ENCODE measurements around the gene DUOXA1.
"Not testable (repeated sequence)": the region's sequence is repeated elsewhere in the genome, so short reads cannot be mapped to it uniquely, and the experiment has no call there.

The DUOXA1 gene

GRCh38 chr15:45088801-45089711 lies 40.6 kb downstream of the DUOXA1 start:
- H3K36me3 ChIP-seq, result no peaks in the 10 kb centered on the region

GRCh38 chr15:45087513-45087912 lies 42.2 kb downstream of the DUOXA1 start:
- H3K36me3 ChIP-seq, result no peaks in the 10 kb centered on the region
- TF ChIP-seq CTCF (IDR thresholded peaks at IDR 0.05; ENCODE audit: low read depth, low read length), result peak; percentile 31; the same call in 1 of the 2 replicates
- no peak overlapping the region for H3K4me3 ChIP-seq (ENCODE audit: low read depth, low read length)
- H3K27me3 ChIP-seq (ENCODE audit: insufficient read depth, low read depth, severe bottlenecking), result no peaks in the 10 kb centered on the region
- no peaks in the 10 kb centered on the region for H3K9me3 ChIP-seq (ENCODE audit: severe bottlenecking)
- DNase-seq, result no peak
- H3K27ac ChIP-seq, result no peak overlapping the region

More at GRCh38 chr15:45088801-45089711, 40.6 kb downstream of the DUOXA1 start:
- no peak overlapping the region for H3K4me3 ChIP-seq (ENCODE audit: low read depth, low read length)
- no peak overlapping the region for H3K27ac ChIP-seq
- TF ChIP-seq CTCF (IDR thresholded peaks at IDR 0.05; ENCODE audit: low read depth, low read length), result no peak
- no peaks in the 10 kb centered on the region for H3K27me3 ChIP-seq (ENCODE audit: insufficient read depth, low read depth, severe bottlenecking)
- DNase-seq, result peak; percentile 39
- no peaks in the 10 kb centered on the region for H3K9me3 ChIP-seq (ENCODE audit: severe bottlenecking)

- Histone ChIP-seq H3K36me3 (no peaks in the 10 kb centered on the region), H3K27me3 (ENCODE audit: insufficient read depth, low read depth, severe bottlenecking) (no peaks in the 10 kb centered on the region), H3K4me3 (ENCODE audit: low read depth, low read length) (no peak overlapping the region), H3K9me3 (ENCODE audit: severe bottlenecking) (no peaks in the 10 kb centered on the region), H3K27ac (no peak overlapping the region)
- DNase-seq, result no peak
- no peak for TF ChIP-seq CTCF (IDR thresholded peaks at IDR 0.05; ENCODE audit: low read depth, low read length)
Observed at GRCh38 chr15:45084163-45084562, 45.5 kb downstream of the DUOXA1 start.

- TF ChIP-seq CTCF (IDR thresholded peaks at IDR 0.05; ENCODE audit: low read depth, low read length), result no peak
- H3K4me3 ChIP-seq (ENCODE audit: low read depth, low read length), result no peak overlapping the region
- DNase-seq, result no peak
- H3K27me3 ChIP-seq (ENCODE audit: insufficient read depth, low read depth, severe bottlenecking), result no peaks in the 10 kb centered on the region
- no peaks in the 10 kb centered on the region for H3K9me3 ChIP-seq (ENCODE audit: severe bottlenecking)
- no peak overlapping the region for H3K27ac ChIP-seq
- H3K36me3 ChIP-seq, result no peaks in the 10 kb centered on the region
Observed at GRCh38 chr15:45083223-45083622, 46.5 kb downstream of the DUOXA1 start.

GRCh38 chr15:45082412-45082811 lies 47.3 kb downstream of the DUOXA1 start:
- not testable (repeated sequence) for H3K27me3 ChIP-seq (ENCODE audit: insufficient read depth, low read depth, severe bottlenecking); DNase-seq; H3K27ac ChIP-seq; H3K9me3 ChIP-seq (ENCODE audit: severe bottlenecking); H3K36me3 ChIP-seq; H3K4me3 ChIP-seq (ENCODE audit: low read depth, low read length)

- H3K27ac ChIP-seq; H3K4me3 ChIP-seq (ENCODE audit: low read depth, low read length); H3K9me3 ChIP-seq (ENCODE audit: severe bottlenecking); DNase-seq; H3K36me3 ChIP-seq; H3K27me3 ChIP-seq (ENCODE audit: insufficient read depth, low read depth, severe bottlenecking): not testable (repeated sequence)
Observed at GRCh38 chr15:45080593-45080992, 49.1 kb downstream of the DUOXA1 start.

GRCh38 chr15:45079628-45080246 lies 49.9 kb downstream of the DUOXA1 start:
- H3K27me3 ChIP-seq (ENCODE audit: insufficient read depth, low read depth, severe bottlenecking); DNase-seq; H3K9me3 ChIP-seq (ENCODE audit: severe bottlenecking); H3K36me3 ChIP-seq; H3K4me3 ChIP-seq (ENCODE audit: low read depth, low read length); H3K27ac ChIP-seq: not testable (repeated sequence)

GRCh38 chr15:45079201-45079600 lies 50.5 kb downstream of the DUOXA1 start:
- H3K4me3 ChIP-seq (ENCODE audit: low read depth, low read length); H3K36me3 ChIP-seq: not testable (repeated sequence)

GRCh38 chr15:45077391-45077790 lies 52.3 kb downstream of the DUOXA1 start:
- H3K27ac ChIP-seq; H3K27me3 ChIP-seq (ENCODE audit: insufficient read depth, low read depth, severe bottlenecking); H3K36me3 ChIP-seq; H3K4me3 ChIP-seq (ENCODE audit: low read depth, low read length); DNase-seq; H3K9me3 ChIP-seq (ENCODE audit: severe bottlenecking): not testable (repeated sequence)

More at GRCh38 chr15:45079201-45079600, 50.5 kb downstream of the DUOXA1 start:
- not testable (repeated sequence) for H3K9me3 ChIP-seq (ENCODE audit: severe bottlenecking); H3K27ac ChIP-seq; H3K27me3 ChIP-seq (ENCODE audit: insufficient read depth, low read depth, severe bottlenecking); DNase-seq
